CD4-positive, alpha-beta T cell treated with Interleukin-15 for 4 hours (primary cell): ENCODE data around the gene THADA.

Experiments used
- DNase-seq: peaks from one replicate; pipeline ENCODE4 v3.0.0-alpha.2; 2020; ENCODE audit warnings: low spot score

THADA gene

GRCh38 chr2:43276266-43276941 is 319.4 kb downstream of the THADA start:
- DNase-seq: no peak

GRCh38 chr2:43274721-43275120 is 321.1 kb downstream of the THADA start:
- DNase-seq: no peak

- DNase-seq: no peak
These were observed 321.8 kb downstream of the THADA start for GRCh38 chr2:43274055-43274454.

GRCh38 chr2:43273529-43273928 is 322.3 kb downstream of the THADA start:
- DNase-seq: no peak

- DNase-seq: no peak
These were observed 324.8 kb downstream of the THADA start for GRCh38 chr2:43270930-43271615.

- DNase-seq: no peak
These were observed 325.4 kb downstream of the THADA start for GRCh38 chr2:43270461-43270860.

GRCh38 chr2:43269706-43270105 is 326.1 kb downstream of the THADA start:
- no peak for DNase-seq

- DNase-seq: no peak
These were observed 326.7 kb downstream of the THADA start for GRCh38 chr2:43269074-43269572.

GRCh38 chr2:43268066-43268953 is 327.5 kb downstream of the THADA start:
- no peak for DNase-seq

- no peak for DNase-seq
These were observed 328.5 kb downstream of the THADA start for GRCh38 chr2:43267381-43267780.

GRCh38 chr2:43266711-43267111 is 329.1 kb downstream of the THADA start:
- no peak for DNase-seq

- no peak for DNase-seq
These were observed 330.4 kb downstream of the THADA start for GRCh38 chr2:43265421-43265820.

GRCh38 chr2:43265001-43265400 is 330.8 kb downstream of the THADA start:
- DNase-seq: no peak

GRCh38 chr2:43262951-43263350 is 332.9 kb downstream of the THADA start:
- no peak for DNase-seq

- DNase-seq: no peak
These were observed 333.6 kb downstream of the THADA start for GRCh38 chr2:43262239-43262638.

GRCh38 chr2:43259512-43259911 is 336.3 kb downstream of the THADA start:
- DNase-seq: no peak

- DNase-seq: no peak
These were observed 337.2 kb downstream of the THADA start for GRCh38 chr2:43258547-43259156.

- DNase-seq: no peak
These were observed 340.4 kb downstream of the THADA start for GRCh38 chr2:43255296-43255910.

GRCh38 chr2:43254331-43254730 is 341.5 kb downstream of the THADA start:
- no peak for DNase-seq

GRCh38 chr2:43251171-43251731 is 344.6 kb downstream of the THADA start:
- no peak for DNase-seq

GRCh38 chr2:43250015-43250414 is 345.8 kb downstream of the THADA start:
- no peak for DNase-seq
